GM21619 (cell line): Measurements from ENCODE around the gene DACT2.
"Not testable (repeated sequence)": the region's sequence is repeated elsewhere in the genome, so short reads cannot be mapped to it uniquely, and the experiment has no call there.

ENCODE experiments used
- ATAC-seq: cut with Tn5 transposase; IDR thresholded peaks from one replicate; pipeline ENCODE4 v1.9.1; 2021; ENCODE audit not compliant: unreplicated experiment

DACT2 gene

GRCh38 chr6:168305096-168305749, 14.4 kb downstream of the DACT2 start:
- ATAC-seq = no peak

GRCh38 chr6:168304752-168305015, 14.9 kb downstream of the DACT2 start:
- no peak for ATAC-seq

- no peak for ATAC-seq
Observed at GRCh38 chr6:168303982-168304751, 15.4 kb downstream of the DACT2 start.

- no peak for ATAC-seq
Observed at GRCh38 chr6:168302534-168302933, 17.0 kb downstream of the DACT2 start.

- ATAC-seq = no peak
Observed at GRCh38 chr6:168301648-168302398, 17.8 kb downstream of the DACT2 start.

- no peak for ATAC-seq
Observed at GRCh38 chr6:168300975-168301647, 18.5 kb downstream of the DACT2 start.

- ATAC-seq = no peak
Observed at GRCh38 chr6:168299541-168300511, 19.8 kb downstream of the DACT2 start.

GRCh38 chr6:168297643-168298042, 21.9 kb downstream of the DACT2 start:
- ATAC-seq = no peak

- ATAC-seq = no peak
Observed at GRCh38 chr6:168294901-168295300, 24.7 kb downstream of the DACT2 start.

- no peak for ATAC-seq
Observed at GRCh38 chr6:168293636-168294530, 25.7 kb downstream of the DACT2 start.

- ATAC-seq = no peak
Observed at GRCh38 chr6:168292826-168293225, 26.8 kb downstream of the DACT2 start.

- ATAC-seq = no peak
Observed at GRCh38 chr6:168291450-168291849, 28.1 kb downstream of the DACT2 start.

- no peak for ATAC-seq
Observed at GRCh38 chr6:168290095-168290494, 29.5 kb downstream of the DACT2 start.

- no peak for ATAC-seq
Observed at GRCh38 chr6:168289571-168289962, 30.0 kb downstream of the DACT2 start.

GRCh38 chr6:168288781-168289570, 30.6 kb downstream of the DACT2 start:
- no peak for ATAC-seq

- not testable (repeated sequence) for ATAC-seq
Observed at GRCh38 chr6:168287460-168287859, 32.1 kb downstream of the DACT2 start.

GRCh38 chr6:168286771-168287446, 32.7 kb downstream of the DACT2 start:
- not testable (repeated sequence) for ATAC-seq

GRCh38 chr6:168286116-168286515, 33.5 kb downstream of the DACT2 start:
- ATAC-seq = no peak
